22Rv1 (cell line): ENCODE measurements around the gene ENKD1.

Source experiments
- CTCF ChIP-seq: fragments of 450-650 bp; IDR thresholded peaks from 2 replicates; pipeline ENCODE4 v1.5.1; 2017; ENCODE audit warnings: mild to moderate bottlenecking
- ZFX ChIP-seq: fragments of 450-650 bp; IDR thresholded peaks from 2 replicates; pipeline ENCODE4 v1.6.1; 2017; ENCODE audit warnings: antibody characterized with exemption, borderline replicate concordance

DNA sequence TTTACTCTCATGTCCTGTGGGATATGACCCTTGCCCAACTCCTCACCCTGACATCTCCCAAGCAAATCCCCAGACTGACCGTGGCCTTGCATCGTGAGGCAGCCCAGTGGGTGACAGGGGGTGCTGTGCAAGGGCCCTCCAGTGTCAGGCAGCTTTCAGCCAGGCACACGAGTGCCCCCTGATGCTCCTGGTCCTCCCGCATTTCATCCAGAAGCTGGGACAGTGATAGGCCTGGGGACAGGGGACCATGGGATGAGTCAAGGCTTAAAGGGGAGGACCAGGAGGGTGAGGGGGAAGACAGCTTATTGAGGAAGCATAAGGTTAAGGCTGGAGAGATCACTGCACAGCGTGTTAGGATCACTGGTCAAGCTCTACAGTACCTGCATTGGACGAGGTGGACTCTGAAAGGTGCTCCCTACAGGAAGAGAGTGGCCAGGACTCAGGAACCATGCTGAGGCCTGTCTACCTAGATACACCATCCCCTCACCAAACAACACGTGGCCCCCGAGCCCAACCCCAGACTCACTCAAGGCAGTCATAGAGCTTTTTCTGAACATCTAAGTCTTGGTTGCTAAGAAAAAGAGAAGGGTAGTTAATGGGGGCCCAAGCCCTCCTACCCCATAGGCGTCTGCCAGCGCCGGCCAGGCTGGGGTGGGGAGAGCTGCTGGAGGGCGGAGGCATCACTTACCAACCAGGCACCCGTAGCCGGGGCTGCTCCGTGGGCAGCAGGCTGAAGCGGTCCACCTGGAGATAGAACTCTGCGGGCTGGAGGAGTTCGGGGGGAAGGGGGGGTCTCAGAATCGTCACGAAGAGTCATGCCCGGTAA lies 7.5 kb downstream of the ENKD1 start:
- no peak for TF ChIP-seq CTCF
- TF ChIP-seq ZFX, result no peak
